CD4-positive, alpha-beta T cell treated with Interleukin-2 at 100 ng/mL for 4 hours (primary cell): ENCODE measurements around the gene TNMD.
"Not testable (repeated sequence)": the region's sequence is repeated elsewhere in the genome, so short reads cannot be mapped to it uniquely, and the experiment has no call there.

ENCODE experiments used
- DNase-seq: peaks from one replicate; pipeline ENCODE4 v3.0.0-alpha.2; 2020; ENCODE audit warnings: low spot score

Gene TNMD

DNA sequence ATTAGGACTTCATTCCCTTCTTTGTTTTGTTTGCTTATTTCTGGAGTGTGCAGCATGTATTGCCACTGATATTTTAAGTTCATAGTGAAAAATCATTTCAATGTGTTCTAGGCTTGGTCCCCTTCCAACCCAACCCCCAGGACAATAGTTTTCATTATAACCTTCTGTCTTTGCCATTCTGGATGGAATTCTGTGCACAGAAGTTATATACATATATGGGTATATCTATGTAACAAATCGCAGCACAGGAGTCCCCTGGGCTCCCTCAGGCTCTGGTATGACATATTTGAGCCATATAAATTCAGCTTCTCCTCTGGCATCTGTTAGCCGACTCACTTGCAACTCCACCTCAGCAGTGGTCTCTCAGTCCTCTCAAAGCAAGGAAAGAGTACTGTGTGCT is at the start of gene TNMD:
Gene TNMD, plus strand, starts transcription at position 326 of the 400 bp plus-strand sequence. CDS start 83 bp downstream, outside the sequence.
- no peak for DNase-seq

GRCh38 chrX:100565534-100565933 is 19.2 kb upstream of the TNMD start:
- DNase-seq: not testable (repeated sequence)

DNA sequence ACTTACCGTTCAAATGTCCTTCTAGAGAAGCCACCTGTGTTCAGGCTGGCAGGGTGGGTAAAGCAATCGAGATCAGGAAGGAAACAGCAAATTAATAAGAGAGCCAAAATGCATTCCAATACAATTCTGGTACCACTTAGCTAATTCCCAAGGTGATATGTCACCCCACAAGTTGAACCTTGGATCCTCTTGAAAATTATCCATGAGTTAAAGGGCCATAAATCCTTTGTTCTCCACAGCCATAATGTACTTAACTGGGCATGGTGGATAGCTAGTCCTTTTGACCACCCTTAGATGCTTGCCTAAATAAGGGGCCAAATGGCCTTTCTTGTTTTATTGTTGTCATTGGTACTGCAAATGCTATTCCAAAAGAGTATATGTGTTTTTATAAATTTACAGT is 2.0 kb downstream of the TNMD start:
- DNase-seq: no peak

GRCh38 chrX:100587861-100588260 is 3.1 kb downstream of the TNMD start:
- DNase-seq: no peak

- no peak for DNase-seq
These were observed 6.7 kb downstream of the TNMD start for GRCh38 chrX:100591256-100592051.

DNA sequence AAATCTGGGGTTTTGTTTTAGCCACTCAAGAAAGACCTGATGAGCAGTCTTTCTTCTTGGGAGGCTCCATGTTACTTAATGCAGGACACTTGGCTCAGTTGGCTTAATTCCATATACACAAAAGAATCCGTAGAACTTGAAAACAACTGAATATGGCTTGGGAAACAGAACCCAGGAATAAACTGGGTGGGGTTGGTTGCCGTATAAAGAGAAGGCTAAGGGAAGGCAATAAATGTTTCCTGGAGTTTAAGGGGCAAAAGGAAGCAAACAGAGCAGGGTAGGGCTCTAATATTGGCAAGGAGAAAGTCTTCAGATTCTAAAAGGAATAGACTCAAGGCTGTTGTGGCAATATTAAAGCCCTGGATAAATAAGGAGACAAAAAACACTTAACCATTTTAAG is 8.4 kb downstream of the TNMD start:
- no peak for DNase-seq

DNA sequence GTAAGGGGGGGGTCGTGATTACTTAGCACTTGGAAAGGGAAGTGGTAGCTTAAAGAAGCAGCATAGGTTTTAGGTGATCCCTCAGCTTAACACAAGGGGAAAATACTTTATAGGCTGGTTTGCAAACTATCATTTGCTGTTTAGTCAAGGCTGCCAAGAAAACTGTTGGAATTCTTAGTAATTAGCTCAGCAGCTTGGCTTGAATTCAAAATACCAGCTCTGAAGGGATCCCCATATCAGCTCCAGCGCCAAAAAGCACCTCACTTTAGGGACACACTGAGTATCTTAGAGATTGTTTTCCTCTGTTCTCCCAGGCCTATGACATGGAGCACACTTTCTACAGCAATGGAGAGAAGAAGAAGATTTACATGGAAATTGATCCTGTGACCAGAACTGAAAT is 8.8 kb downstream of the TNMD start:
- no peak for DNase-seq

DNA sequence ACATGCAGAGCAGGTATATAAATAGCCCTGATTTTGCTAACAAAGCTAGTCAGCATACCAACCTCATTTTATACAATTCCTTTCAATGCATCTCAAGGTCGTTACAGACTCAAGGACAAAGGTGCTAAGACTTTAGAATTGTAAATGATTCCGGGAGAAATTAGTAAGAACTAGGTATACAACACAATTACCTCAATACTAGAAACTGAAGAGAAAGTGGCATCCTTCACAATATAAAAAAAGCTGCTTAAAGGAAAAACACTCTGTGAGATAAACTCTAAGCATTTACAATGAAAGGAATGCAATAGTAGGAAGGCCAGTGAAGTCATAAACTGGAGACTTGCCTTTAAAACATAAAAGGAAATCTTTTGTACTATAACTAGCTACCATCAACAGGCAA is 11.9 kb downstream of the TNMD start:
- no peak for DNase-seq

GRCh38 chrX:100599456-100599855 is 14.7 kb downstream of the TNMD start:
- DNase-seq: no peak

DNA sequence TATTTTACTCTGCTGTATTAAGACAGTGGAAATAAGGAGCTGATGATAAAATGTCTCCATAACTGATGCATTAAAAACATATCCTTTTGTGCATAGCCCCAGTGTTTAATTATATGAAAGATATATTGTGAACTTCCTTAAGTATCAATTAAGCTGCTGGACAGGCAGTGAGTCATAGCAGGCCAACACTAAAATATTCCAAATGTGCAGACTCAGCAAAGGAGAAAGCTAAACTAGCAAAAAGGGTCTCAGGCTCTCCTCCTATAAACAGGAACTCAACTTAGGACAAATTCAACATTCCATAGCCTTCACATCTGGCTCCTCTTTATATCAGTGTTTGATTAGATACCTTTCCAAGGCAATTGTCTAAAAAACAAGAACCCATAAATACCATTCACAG is 15.6 kb downstream of the TNMD start:
- DNase-seq: no peak

- no peak for DNase-seq
These were observed 16.0 kb downstream of the TNMD start for GRCh38 chrX:100600758-100601157.

- no peak for DNase-seq
These were observed 22.0 kb downstream of the TNMD start for GRCh38 chrX:100606753-100607152.

- no peak for DNase-seq
These were observed 24.9 kb downstream of the TNMD start for GRCh38 chrX:100609591-100609990.

DNA sequence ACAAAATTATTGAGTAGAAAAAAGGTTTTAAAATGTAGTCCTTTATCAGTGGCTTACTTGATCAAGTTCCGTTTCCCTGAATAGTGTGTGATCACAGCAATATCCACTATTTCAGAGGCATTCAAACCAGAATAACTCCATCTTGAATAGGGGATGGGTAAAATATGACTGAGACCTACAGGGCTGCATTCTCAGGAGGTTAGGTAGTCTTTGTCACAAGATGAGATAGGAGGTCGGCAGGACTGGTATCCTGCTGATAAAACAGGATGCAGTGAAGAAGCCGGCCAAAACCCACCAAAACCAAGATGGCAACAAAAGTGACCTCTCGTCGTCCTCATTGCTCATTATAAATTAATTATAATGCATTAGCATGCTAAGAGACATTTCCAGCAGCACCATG is 27.2 kb downstream of the TNMD start:
- no peak for DNase-seq

DNA sequence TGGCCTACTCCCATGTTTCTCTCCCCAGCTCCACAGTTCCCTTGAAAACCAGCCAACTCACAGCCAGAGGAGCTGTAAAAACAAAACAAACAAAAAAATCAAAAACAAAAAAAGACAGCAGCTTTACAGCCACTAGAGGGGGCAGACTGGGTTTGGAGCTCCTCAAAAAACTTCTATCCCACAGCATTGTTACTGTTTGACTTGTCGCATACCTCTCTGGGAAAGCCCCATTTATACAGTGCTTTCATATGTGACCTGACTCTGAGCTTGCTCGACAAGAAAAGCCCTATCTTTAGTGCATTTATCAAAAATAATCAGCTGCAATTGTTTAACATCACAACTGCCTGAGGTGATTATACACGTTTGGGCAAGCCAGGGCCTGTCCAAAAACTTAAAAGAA is 30.3 kb downstream of the TNMD start:
- no peak for DNase-seq

- DNase-seq: no peak
These were observed 38.3 kb downstream of the TNMD start for GRCh38 chrX:100623001-100623400.

DNA sequence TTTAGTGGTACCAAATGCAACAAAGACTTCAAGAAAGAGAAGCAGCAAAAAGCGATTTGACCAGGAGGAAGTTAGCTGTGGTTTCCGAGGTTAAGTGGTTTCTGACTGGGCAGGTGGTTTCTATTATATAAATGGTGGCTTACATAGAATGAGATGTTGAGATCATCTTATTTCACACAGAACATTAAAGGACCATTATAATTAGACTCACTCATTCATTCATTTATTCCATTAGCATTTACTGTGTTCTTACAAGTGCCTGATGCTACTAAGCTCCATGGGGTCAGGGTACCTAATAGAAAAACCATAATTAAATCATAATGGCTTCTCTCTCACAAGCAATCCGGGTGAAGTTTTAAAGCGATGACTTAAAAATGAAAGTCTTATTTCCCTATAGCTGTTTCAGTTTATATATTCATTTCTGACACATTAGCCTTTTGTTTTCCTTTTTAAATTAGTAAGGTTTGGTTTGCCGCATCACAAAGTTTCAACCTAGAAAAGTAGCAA is 41.3 kb downstream of the TNMD start:
- DNase-seq: no peak

- DNase-seq: no peak
These were observed 50.3 kb downstream of the TNMD start for GRCh38 chrX:100635040-100635439.

DNA sequence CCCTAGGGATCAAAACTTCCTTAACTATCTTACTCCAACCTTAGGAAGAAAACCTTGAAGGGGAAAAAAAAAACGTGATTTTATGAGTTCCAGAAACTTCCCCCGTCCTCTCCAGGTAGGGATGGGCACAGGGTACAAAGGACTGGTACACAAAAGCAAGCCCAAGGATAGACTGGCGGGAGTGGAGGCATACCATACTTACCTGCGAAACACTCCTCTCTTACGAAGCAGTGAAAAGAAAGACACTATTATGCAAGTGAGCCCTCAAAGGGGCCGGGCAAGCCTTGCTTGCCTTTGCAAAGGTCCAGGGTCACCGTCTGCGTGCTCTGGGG is 51.2 kb downstream of the TNMD start:
- no peak for DNase-seq

GRCh38 chrX:100636321-100636991 is 51.7 kb downstream of the TNMD start, which contains the start of gene TSPAN6:
TSS of gene TSPAN6 (minus strand) at chrX:100636806. CDS start at chrX:100636694, 112 bp downstream.
- peak; percentile 74 for DNase-seq

DNA sequence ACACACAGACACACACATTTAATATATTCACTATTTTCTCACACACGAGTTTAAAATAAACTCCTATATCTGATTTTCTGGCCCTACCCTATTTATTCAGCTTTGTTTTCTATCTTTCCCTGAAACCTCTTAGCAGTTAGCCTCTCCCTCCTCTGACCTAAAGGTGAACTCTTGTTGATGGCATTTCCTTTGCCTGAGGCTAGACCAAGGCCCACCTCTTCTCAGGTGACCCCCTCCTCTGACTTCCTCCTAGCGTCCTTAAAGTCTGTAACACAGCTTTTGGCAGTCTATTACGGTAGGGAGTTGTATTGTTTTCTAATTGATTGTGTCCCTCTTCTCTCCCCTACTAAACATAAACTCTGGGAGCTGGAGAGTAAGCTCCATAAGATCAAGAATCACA is 57.6 kb downstream of the TNMD start:
- no peak for DNase-seq

GRCh38 chrX:100643212-100643611 is 58.5 kb downstream of the TNMD start:
- no peak for DNase-seq
